ENCODE data around the gene MAP4K4.

Gene MAP4K4

DNA sequence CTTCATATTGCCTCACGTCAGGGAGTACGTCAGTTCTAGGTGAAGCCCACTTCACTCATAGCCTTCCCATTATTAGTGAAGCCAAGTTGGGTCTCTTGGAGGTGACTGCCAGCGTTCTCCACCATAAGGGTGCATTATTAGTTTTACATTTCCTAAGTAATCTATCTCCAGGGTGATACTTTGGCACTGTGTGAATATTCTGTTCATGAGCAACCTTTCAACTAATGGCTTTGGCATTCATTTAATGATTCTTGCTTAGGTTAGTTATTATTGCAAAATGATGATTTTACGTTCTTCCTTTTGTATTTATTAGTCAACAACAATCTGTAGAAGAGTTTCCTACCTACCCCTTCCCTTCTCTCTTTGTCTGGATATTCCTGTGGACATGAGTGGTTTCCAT lies 97.5 kb downstream of the MAP4K4 start:
- no peak for DNase-seq

DNA sequence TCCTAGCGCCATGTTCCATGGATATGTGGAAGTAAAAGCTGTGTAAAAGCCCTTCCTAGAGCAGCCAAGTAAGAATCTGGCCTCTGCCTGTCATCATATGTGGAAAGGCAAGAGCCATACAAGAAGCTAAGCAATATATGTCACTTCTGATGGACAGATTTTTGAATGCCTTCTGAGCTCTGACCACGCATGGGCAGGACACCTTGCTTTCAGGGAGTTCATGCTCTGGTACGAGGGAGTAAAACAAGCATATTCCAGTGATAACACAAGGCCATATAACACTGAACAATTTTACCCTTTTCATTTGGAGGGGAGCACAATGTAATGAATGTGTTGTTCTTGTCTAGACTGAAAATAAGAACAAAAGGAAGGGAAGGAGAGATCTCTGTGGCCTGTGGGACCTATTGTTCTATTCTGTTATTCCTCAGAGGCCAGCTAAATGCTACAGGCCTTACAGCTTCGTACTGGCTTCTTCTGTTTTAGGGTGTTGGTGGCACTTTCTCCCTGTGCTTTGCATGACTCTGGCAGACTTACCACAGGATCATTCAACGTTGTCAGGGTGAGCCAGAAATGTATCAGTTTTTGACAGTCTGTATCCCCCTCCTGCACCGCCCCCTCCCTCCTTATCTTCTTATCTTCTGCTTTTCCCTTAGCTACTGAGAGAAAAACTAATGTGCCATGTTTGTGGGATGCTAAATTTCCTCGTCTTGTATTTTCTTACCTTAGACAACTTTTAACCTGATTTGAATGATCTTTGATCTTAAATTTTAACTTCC lies 99.5 kb downstream of the MAP4K4 start:
- DNase-seq, result no peak

DNA sequence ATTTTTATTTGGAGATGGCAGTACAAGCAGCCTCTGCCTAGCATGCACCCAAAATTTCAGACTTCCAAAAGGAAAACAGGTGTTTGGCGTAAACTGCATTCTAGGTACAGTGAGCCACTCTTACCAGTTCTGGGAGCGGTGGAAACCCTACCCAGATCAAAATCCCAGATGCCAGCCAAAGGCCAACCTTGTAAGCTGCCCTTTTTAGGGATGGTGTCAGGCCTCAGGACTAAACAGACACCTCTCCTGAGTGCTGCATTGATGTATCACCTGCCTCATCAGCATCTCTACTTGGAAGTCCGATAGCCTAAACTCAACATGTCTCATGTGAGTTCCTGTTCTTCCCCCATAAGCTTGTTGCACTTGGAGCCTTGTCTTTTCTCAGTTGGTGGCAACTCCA lies 104.0 kb downstream of the MAP4K4 start:
- DNase-seq, result no peak

DNA sequence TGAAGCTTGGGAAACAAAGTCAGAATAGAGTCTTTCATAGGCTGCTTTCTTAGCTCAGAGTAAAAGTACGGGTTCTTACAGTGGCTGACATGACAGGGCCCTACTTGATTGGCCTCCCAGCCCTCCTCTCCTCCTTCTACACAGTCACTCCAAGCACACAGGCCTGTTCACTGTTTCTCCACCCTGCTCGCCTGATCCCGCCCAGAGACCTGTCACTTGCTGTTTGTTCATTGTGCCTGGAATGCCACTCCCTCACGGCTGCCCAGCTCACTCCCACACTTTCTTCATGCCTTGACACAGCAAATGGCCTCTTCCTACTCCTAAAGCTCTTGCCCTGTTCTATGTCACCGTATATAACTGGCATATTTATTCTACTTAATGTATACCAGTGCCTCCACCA lies 104.8 kb downstream of the MAP4K4 start:
- DNase-seq, result no peak

DNA sequence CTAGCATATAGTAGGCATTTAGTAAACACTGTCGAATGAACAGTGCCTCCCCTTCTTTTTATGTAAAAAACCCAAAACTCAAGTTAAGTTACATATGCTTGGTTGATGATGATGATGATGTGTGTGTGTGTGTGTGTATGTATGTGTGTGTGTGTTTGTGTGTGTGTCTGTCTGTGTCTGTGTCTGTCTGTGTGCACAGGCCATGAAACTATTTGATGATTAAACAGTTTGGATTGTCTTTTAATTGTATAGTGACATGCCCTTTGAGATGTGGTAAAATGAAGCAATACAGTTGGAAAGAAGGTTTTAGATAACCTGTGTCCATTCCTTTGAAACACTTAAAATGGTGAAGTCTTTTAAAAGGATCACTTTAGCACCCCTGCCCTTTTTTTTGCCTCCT lies 105.6 kb downstream of the MAP4K4 start:
- no peak for DNase-seq

DNA sequence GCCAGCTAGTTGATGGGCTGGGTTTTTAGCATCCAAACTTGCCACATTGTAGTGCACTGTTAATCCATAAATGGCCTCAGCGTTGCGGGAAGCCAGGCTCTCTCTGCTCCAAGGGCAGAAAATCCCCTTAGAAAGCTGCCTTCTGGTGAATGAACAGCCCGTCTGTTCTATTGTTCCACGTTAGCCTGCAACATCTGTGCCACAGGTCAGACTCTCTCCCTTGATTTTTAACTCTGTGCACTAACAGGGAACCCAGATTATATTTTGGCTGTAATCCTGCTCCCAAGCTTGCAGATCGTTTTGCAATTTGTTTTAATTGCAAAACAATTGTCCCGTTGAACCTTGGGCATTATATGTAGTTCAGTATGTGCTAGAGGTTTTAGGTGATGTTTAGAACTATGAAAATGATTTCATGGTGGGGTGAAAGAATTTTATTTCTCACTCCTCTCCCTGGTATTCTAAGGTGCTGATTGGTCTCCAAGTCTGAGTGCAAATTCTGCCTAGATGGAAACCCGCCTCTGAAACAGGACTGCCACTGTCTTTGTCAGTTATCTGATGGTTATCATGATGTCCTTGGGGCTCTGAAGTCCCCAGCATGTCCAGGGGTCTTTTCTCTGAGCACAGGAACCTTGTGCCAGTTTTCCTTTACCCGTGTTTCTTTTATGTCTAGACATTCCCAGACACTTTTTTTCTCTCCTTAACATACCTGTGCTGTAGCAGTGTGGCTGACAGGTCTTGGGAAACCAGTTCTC lies 106.6 kb downstream of the MAP4K4 start:
- no peak for DNase-seq

DNA sequence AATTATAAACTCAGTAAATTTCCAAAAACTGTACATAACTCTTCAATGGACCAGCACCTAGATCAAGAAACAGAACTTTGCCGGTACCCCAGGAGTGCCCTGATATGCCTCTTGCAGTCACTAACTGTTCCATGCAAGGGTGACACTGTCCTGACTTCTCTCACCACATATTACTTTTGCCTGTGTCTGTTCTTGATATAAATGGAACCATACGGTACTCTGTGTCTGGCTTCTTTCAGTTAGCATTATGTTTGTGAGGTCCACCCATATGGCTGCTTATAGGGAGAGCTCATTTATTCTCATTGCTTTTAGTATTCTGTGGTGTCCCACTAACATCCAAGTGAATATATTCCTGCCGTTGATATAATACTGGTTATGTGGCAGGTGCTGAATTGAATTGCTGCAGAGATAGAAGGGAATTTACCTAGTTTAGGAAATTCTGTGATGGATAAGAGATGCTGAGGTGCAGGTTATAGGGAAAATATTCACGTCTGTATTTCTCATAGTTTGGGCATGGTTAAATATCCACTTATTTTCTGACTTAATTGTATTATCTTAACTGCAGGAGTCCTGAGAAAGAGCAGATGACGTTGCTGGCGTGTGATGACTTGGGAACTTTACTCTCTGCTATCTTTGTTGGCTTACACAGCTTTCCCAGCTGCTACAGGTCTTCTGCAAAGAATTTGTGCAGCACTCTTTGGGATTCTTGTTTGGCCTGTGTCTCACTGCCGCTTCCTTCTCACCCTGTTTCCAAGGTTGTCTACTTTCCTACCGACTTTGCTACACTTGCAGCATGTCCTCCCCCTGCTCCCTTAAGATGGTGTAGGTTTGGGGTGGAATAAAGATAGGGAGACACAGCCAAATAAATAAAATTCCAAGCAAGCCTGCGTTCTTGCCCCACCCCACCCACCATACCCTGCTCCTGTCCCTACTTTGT lies 107.9 kb downstream of the MAP4K4 start:
- no peak for DNase-seq

DNA sequence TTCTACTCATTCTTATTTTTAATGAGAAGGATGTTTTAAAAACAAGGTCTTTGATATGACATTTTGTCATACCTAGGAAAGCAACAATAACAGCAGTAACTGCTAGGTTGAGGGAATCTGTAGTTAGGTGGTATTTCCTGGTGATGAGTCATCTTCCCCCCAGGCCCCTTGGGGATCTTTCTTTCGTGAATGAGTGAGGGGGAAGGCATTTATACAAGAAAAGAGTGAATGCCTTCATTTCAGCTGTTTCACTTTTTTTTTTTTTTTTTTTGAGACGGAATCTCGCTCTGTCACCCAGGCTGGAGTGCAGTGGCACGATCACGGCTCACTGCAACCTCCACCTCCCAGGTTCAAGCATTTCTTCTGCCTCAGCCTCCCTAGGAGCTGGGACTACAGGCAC lies 108.6 kb downstream of the MAP4K4 start:
- no peak for DNase-seq

DNA sequence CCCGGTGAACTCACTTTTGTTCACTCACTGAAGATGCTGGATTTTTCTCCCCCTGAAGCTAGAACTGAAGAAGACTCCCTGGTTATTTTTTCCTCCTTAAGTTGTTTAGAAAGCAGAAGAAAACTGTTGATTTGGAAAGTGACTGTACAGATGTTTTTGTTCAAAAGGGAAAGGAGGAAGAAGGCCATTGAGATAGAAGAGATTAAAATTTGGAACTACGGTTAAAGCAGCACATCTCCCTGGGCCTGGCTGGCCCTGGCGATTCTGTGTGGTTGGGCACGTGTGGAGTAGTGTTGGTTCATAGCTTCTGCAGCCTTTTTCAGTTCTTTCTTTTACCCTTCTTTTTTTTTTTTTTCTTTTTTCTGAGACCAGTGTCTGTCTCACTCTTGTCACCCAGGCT lies 109.2 kb downstream of the MAP4K4 start:
- no peak for DNase-seq

DNA sequence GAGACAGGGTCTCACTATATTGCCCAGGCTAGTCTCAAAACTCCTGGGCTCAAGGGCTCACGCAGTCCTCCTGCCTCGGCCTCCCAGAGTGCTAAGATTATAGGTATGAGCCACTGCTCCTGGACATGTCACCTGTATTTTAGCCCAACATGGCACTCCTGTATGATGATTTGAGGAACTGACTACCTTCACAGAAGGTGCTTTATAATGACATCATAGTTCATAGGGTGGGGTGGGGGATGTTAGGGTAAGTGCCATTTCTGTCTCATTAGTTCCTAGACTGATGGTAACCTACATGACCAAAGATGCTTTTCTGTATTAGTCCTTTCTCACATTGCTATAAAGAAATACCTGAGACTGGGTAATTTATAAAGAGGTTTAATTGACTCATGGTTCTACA lies 109.7 kb downstream of the MAP4K4 start:
- no peak for DNase-seq

DNA sequence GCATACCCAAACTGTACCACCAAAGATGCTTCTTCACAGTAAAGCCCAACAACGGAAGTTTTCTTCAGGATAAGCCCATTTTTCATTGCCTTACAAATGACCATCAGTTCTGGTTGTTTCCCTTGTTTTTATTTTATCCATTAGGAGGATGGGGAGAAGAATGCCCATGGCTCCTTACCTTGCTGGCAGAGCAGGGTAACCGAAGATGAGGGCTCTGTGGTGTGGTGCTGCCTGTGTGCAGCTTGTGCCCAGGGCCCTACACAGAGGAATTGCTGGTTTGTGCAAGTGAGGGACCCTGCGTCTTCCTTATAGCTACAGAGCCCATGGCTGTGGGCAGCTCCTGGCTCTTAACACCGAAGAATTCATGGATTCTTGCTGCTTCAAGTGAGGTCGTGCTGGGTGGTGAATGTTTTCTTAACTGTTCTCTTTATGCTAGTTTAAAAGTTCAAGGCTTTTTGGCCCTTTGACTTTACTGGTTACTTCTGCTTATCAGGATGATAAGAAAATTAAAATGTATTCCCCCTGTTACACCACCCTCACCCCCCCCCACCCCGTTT lies 110.6 kb downstream of the MAP4K4 start:
- no peak for DNase-seq

DNA sequence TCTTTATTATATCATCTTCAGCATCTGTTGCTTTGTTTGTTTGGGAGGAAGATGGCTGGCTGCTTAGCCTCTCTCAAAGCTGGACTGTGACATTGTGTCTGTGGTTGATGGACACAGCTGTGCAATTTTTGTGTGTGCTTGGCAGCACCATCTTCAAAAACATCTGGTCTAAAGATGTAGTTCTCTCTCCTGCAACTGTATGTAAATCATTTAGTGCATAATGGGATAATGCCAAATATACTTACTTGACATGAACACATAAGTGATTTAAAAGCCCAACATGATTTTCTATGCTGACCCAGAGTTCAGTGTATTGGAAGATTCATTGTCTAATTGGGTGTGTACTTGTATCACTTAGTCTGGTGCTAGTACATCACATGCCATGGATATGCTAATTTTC lies 112.2 kb downstream of the MAP4K4 start:
- no peak for DNase-seq

DNA sequence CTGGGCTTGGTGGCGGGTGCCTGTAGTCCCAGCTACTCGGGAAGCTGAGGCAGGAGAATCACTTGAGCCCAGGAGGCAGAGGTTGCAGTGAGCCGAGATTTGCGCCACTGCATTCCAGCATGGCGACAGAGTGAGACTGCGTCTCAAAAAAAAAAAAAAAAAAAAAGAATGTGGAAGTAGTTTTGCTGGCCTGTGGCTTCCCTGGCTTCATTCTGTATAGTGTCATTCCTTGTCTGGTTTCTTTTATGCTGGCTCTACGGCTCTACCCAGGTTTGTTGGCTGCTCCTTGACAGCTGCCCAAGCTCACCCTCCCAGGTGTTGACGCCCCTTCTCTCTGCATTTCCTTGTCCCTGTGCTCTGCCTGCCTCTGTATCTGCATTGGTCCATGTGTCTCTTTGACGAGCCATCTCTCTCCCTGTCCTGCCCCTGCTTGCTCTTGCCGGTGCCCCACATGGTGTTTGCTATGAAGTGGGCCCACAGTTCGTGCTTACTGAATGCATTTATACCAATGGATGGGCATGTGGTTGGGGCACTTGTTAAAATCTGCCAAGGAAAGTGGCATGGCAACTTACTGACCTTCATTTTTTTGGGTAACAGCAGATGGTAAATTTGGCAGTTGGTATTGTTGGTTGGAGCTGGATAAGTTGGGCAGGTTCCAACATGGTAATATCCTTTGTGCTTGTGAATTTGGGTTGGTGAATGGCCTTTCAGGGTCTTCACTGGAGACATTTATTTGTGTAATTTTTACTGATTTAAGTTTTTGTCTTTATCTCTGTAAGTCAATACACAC lies 113.9 kb downstream of the MAP4K4 start:
- no peak for DNase-seq

DNA sequence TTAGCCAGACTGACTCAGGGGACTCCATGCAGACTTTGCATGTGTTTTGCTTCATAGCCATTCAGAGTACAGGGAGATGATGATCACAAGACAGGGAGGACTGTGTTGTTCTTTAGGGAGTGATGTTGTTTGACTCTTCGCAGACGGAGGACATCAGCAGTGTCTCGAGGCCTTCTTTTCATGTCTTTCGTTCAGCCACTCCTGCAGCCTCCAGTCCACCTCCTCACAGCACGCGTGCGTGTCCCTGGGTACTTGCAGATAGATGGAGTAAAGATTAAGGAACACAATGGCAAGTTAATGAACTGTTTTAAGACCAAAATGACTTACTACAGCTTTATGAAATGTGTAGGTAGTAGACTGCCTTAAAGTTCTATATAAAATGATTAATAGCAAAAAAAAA lies 114.7 kb downstream of the MAP4K4 start:
- no peak for DNase-seq

DNA sequence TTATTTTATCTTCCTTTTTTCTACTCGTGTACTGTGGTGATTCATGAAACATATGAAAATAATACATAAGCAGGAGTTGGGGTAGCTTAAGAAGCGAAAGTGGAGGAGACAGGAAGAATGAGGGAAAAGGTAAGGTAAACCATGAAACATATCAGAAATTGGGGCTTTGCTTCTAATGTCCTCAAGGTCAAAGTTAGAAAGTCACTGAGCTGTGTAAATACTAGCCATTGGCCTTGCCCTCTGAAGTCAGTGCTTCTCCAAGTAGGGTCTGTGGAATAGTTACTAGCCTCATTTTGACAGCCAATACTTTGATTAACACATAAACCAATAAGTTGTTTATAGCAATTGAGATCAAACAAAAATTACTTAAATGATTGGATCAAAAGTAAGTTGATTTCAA lies 117.2 kb downstream of the MAP4K4 start:
- no peak for DNase-seq

DNA sequence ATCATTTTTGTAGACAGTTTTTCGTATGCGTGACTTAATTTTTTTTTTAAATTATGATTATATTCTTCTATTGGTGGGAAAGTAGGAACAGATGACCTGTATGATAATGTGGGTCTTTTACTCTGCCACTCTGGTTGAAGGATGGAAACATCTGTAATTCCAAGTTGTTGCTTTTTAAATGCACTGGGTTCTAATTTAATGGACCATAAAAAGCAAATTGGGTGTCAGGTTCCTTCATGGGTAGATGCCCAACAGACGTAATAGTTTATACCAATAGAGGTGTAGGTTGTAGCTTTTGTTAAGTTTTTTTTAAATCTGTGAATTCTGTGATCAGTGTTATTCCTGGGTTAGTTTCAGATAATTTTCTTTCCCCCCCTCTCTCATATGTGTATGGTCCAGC lies 117.6 kb downstream of the MAP4K4 start:
- no peak for DNase-seq

DNA sequence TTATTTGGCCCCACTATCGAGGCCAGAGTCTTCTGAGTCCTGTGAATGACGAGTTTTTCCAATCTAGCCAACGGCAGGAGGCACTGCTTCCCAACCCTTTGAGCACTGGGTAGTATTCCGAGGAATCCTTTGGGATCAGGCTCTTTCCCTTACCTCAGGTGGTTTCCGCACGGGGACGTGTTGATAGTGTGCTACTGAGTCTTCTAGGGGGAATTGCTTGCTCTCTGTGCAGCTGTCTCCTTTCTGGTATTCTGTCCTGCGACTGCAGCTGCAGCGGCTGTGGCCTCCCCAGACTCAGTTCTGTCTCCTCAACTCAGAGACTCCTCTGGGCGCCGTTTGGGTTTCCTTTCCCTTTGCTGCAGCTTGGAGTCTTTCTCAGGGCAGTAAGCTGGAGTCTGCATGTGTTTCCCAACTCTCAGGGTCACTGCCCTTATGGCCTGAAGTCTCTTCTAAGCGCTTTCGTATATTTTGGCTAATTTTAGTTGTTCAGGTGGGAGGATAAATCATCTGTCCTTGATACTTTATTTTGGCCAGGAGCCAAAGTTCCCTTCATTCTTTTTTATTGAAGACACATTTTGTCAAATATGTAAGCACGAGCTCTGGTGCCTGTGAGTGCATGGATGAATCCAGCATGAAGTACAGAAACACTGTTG lies 118.4 kb downstream of the MAP4K4 start:
- DNase-seq, result no peak

DNA sequence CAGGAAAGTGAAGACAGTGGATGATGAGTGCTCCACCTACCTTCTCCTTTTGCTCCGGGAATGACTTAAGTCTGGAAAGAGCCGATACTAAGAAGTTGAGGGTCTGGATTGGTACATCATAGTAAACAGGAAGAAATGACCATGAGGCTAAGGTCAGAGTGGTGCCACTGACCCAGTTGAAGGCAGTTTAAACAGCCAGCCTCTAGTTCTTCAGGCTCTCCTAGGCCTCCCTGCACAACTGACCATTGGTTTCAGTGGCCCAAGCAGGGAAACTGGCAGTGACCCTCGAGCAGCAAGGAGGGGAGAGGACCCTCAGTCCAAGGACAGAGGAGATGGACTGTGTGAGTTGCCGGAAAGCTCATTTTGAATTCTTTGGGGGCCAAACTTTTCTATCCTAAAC lies 119.1 kb downstream of the MAP4K4 start:
- no peak for DNase-seq

DNA sequence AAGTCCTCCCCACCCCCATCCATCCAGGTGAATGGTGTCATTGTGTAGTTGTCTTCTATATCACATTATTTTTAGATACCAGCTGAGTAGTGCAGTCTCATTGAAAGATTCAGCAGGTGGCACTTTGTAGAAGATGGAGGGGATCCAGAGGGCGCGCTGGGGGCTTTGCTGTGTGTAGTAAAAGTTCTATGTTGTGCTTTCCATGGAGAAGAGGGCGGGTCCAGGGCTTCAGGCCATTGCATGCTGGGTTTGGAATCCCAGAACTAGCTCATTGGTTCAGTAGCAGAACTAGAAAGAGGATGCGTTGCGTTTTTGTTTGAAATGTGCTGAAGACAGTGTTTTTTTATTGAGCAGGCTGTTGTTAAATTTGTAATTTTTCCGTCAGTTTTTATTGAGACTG lies 120.0 kb downstream of the MAP4K4 start:
- DNase-seq, result no peak

DNA sequence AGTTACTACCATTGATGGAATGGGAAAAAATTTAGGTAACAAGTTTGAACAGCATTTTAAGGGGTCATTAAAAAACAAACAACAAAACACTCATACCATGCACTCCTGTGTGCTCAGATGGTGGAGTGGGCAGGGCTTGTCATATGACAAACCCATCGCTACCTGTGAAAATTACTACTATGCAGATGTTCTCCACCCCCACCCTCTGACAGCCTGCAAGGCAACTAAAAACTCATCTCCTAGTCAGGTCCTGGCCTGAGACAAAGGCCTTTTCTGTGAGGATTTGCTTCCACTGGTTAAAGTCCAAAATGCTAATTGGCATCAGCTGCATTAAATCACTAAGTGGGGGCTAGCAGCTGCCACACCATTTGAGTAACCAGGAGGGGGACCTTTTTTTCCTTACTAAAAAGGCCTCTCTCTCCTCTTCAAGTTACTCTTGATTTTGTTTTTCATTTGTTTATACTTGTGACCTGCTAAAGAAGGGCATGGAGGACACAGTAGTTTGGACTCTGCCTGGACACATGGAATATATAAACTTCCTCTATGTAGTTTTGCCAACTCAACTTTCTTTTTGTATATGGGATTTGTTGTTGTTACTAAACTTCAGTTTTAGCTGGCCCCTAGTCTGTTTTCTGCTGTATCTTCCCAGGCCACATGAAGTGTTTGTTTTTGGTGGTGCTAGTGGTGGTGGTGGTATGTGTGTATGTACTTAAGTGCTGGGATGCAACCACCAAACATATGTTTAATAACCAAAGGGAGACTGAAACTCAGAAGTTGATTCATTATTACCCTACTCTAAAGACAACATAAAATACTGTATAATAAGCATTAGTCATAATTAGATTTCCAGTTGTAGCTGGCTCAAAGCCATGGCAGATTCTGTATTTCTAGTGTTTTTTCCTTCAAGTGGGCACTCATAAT lies 121.3 kb downstream of the MAP4K4 start:
- DNase-seq, result no peak

DNA sequence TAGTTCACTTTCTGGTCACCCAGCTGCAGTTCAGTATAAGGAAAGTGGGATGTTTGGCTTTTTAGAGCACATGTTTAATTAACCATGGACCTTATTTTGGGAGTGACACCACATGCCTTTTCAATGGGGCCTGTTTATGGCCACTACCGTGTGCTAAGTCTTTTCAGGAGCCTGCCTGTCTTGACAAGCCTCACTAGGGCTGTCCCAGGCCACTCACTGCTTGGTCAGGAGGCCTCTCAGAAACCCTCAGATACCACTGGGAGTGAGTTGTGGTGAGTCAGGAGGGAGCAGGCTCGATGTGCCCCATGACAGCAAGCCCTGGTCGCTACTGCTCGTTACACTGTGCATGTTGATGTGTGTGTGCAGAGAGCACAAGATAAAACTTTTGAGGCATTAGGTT lies 123.0 kb downstream of the MAP4K4 start:
- DNase-seq, result no peak

All from CD4-positive, alpha-beta T cell treated with Interleukin-15 for 1 hour (primary cell).